Uterus (tissue), 2 donors: ENCODE measurements around the gene ZFYVE21.
"Not testable (repeated sequence)": the region's sequence is repeated elsewhere in the genome, so short reads cannot be mapped to it uniquely, and the experiment has no call there.

ENCODE experiments used
- CTCF ChIP-seq, 4 experiments: fragments of 200-600 bp in 2 of 4; fragments of 450-650 bp in 2 of 4; sonication (generic) in 2 of 4; IDR thresholded peaks; one replicate each; pipeline ENCODE4 v1.5.1; 2016 to 2019; ENCODE audit warnings: antibody characterized with exemption in 4 of 4, mild to moderate bottlenecking in 2 of 4, moderate library complexity in 1 of 4
- POLR2A ChIP-seq, 2 donors: fragments of 450-650 bp; IDR thresholded peaks; one replicate each; pipeline ENCODE4 v1.6.1; 2016; ENCODE audit warnings: antibody characterized with exemption in 2 of 2, mild to moderate bottlenecking in 1 of 2, moderate library complexity in 1 of 2

- not testable (repeated sequence) for TF ChIP-seq POLR2A, CTCF (IDR thresholded peaks at IDR 0.05)
Measured at GRCh38 chr14:103776319-103776718, 60.7 kb downstream of the ZFYVE21 start.
